Sigmoid colon (tissue), 4 donors: ENCODE results near the gene ZNF318.

ENCODE experiments used
- POLR2AphosphoS5 ChIP-seq, 4 donors: sonication (generic); formaldehyde crosslinking; IDR thresholded peaks; one replicate each; pipeline ENCODE4 v1.6.1; 2017; ENCODE audit warnings: antibody characterized with exemption in 4 of 4
- TF ChIP-seq, protein P1 (sequence below), 4 experiments: fragments of 450-650 bp in 3 of 4; fragments of 200-600 bp in 1 of 4; IDR thresholded peaks; one replicate each; pipeline ENCODE4 v1.5.1; 2016 to 2019; ENCODE audit warnings: antibody characterized with exemption in 4 of 4, mild to moderate bottlenecking in 3 of 4, moderate library complexity in 2 of 4

GRCh38 chr6:43376551-43376981 lies 7.1 kb upstream of the ZNF318 start:
- TF ChIP-seq, protein P1, sequence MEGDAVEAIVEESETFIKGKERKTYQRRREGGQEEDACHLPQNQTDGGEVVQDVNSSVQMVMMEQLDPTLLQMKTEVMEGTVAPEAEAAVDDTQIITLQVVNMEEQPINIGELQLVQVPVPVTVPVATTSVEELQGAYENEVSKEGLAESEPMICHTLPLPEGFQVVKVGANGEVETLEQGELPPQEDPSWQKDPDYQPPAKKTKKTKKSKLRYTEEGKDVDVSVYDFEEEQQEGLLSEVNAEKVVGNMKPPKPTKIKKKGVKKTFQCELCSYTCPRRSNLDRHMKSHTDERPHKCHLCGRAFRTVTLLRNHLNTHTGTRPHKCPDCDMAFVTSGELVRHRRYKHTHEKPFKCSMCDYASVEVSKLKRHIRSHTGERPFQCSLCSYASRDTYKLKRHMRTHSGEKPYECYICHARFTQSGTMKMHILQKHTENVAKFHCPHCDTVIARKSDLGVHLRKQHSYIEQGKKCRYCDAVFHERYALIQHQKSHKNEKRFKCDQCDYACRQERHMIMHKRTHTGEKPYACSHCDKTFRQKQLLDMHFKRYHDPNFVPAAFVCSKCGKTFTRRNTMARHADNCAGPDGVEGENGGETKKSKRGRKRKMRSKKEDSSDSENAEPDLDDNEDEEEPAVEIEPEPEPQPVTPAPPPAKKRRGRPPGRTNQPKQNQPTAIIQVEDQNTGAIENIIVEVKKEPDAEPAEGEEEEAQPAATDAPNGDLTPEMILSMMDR (IDR thresholded peaks at IDR 0.05), result no peak
- no peak for TF ChIP-seq POLR2AphosphoS5 (IDR thresholded peaks at IDR 0.05)
